SK-N-SH treated with all-trans-retinoic acid at 6 μM for 48 hours (cell line): ENCODE measurements around the gene AMHR2.
"Not testable (repeated sequence)": the region's sequence is repeated elsewhere in the genome, so short reads cannot be mapped to it uniquely, and the experiment has no call there.

Source experiments
- ATAC-seq: fragments of 200-7000 bp; cut with Tn5 transposase; 3 replicates; pipeline ENCODE4 v1.9.1; 2020; ENCODE audit warnings: mild to moderate bottlenecking, moderate library complexity
- BACH2 ChIP-seq: fragments of 250-450 bp; sonication (Bioruptor Pico); IDR thresholded peaks from 2 replicates; pipeline ENCODE4 v1.9.0; 2021; ENCODE audit warnings: mild to moderate bottlenecking, borderline replicate concordance
- CREB5 ChIP-seq: fragments of 250-450 bp; sonication (Bioruptor Pico); IDR thresholded peaks from 2 replicates; pipeline ENCODE4 v1.5.1; 2020; ENCODE audit warnings: low read depth, mild to moderate bottlenecking, moderate library complexity
- CSDC2 ChIP-seq: fragments of 250-450 bp; sonication (Bioruptor Pico); IDR thresholded peaks from 2 replicates; pipeline ENCODE4 v1.5.0; 2020; ENCODE audit warnings: mild to moderate bottlenecking, moderate library complexity
- CSRNP3 ChIP-seq: fragments of 250-450 bp; sonication (Bioruptor Pico); IDR thresholded peaks from 2 replicates; pipeline ENCODE4 v1.5.1; 2021; ENCODE audit warnings: mild to moderate bottlenecking, moderate library complexity
- ESRRG ChIP-seq: fragments of 250-450 bp; sonication (Bioruptor Pico); IDR thresholded peaks from 2 replicates; pipeline ENCODE4 v1.6.1; 2021; ENCODE audit warnings: mild to moderate bottlenecking
- GLIS3 ChIP-seq: fragments of 250-450 bp; sonication (Bioruptor Pico); IDR thresholded peaks from 2 replicates; pipeline ENCODE4 v1.5.0; 2020; ENCODE audit warnings: mild to moderate bottlenecking, moderate library complexity
- ISL1 ChIP-seq: fragments of 250-450 bp; sonication (Bioruptor Pico); IDR thresholded peaks from 2 replicates; pipeline ENCODE4 v2.1.2; 2022; ENCODE audit warnings: mild to moderate bottlenecking, moderate library complexity
- OSR1 ChIP-seq: fragments of 250-450 bp; sonication (Bioruptor Pico); IDR thresholded peaks from 2 replicates; pipeline ENCODE4 v1.8.0; 2022; ENCODE audit warnings: moderate library complexity, mild to moderate bottlenecking, inconsistent platforms
- PPARA ChIP-seq: fragments of 250-450 bp; sonication (Bioruptor Pico); IDR thresholded peaks from 2 replicates; pipeline ENCODE4 v1.5.0; 2020; ENCODE audit warnings: mild to moderate bottlenecking, borderline replicate concordance
- RARB ChIP-seq: fragments of 250-450 bp; sonication (Bioruptor Pico); IDR thresholded peaks from 2 replicates; pipeline ENCODE4 v1.8.0; 2021; ENCODE audit warnings: mild to moderate bottlenecking, moderate library complexity
- SNAI2 ChIP-seq: fragments of 250-450 bp; sonication (Bioruptor Pico); IDR thresholded peaks from 2 replicates; pipeline ENCODE4 v1.5.0; 2020; ENCODE audit warnings: mild to moderate bottlenecking, moderate library complexity
- TCF4 ChIP-seq: fragments of 250-450 bp; sonication (Bioruptor Pico); IDR thresholded peaks from 2 replicates; pipeline ENCODE4 v1.8.0; 2021; ENCODE audit warnings: mild to moderate bottlenecking, moderate library complexity, borderline replicate concordance
- TSHZ2 ChIP-seq: fragments of 250-450 bp; sonication (Bioruptor Pico); IDR thresholded peaks from 2 replicates; pipeline ENCODE4 v1.5.0; 2020; ENCODE audit warnings: mild to moderate bottlenecking, moderate library complexity
- ZC3H10 ChIP-seq: fragments of 250-450 bp; sonication (Bioruptor Pico); IDR thresholded peaks from 2 replicates; pipeline ENCODE4 v1.5.1; 2021; ENCODE audit warnings: mild to moderate bottlenecking, moderate library complexity
- ZFP3 ChIP-seq: fragments of 250-450 bp; sonication (Bioruptor Pico); IDR thresholded peaks from 2 replicates; pipeline ENCODE4 v1.5.0; 2020; ENCODE audit warnings: mild to moderate bottlenecking, moderate library complexity
- ZFP30 ChIP-seq: fragments of 450-650 bp; formaldehyde crosslinking; IDR thresholded peaks from 2 replicates; pipeline ENCODE4 v1.5.0; 2022; ENCODE audit warnings: mild to moderate bottlenecking, moderate library complexity
- ZNF565 ChIP-seq: fragments of 450-650 bp; formaldehyde crosslinking; conservative IDR thresholded peaks from 2 replicates; pipeline ENCODE4 v1.5.0; 2020; ENCODE audit warnings: low read depth, mild to moderate bottlenecking, moderate library complexity
- ZNF70 ChIP-seq: fragments of 450-650 bp; formaldehyde crosslinking; IDR thresholded peaks from 2 replicates; pipeline ENCODE4 v1.5.0; 2020; ENCODE audit warnings: mild to moderate bottlenecking, moderate library complexity
- ZNF8 ChIP-seq: fragments of 450-650 bp; formaldehyde crosslinking; IDR thresholded peaks from 2 replicates; pipeline ENCODE4 v1.5.0; 2020; ENCODE audit warnings: mild to moderate bottlenecking, moderate library complexity

AMHR2 gene

GRCh38 chr12:53428741-53429140 is 5.1 kb downstream of the AMHR2 start (continued):
- TF ChIP-seq TSHZ2 (CRISPR knock-in tag) (no peak), PPARA (no peak), TCF4 (CRISPR knock-in tag) (no peak)
- TF ChIP-seq, all 23 proteins: peak for 0

DNA sequence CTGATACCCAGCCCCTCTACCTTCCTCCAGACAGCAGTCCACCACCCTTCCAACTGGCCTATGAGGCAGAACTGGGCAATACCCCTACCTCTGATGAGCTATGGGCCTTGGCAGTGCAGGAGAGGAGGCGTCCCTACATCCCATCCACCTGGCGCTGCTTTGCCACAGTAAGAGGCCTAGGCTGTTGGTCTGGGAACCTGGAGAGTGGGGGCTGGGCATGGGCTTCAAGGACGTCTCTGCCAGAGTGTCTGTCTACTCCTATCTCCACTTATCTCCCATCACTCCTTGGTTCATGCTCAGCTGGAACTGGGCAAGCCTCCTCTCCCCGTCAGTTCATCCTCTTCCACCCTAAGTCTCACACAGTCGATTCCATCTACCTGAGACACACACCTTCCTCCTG is 6.5 kb downstream of the AMHR2 start:
- no peak for ATAC-seq
- TF ChIP-seq ESRRG: no peak
- TF ChIP-seq ZC3H10 (CRISPR knock-in tag): no peak
- no peak for TF ChIP-seq ZFP30 (CRISPR knock-in tag)
- no peak for TF ChIP-seq CSRNP3 (CRISPR knock-in tag)
- TF ChIP-seq PPARA: no peak
- no peak for TF ChIP-seq ZNF70
- no peak for TF ChIP-seq GLIS3 (CRISPR knock-in tag)
- no peak for TF ChIP-seq ISL1 (CRISPR knock-in tag)
- TF ChIP-seq BACH2 (CRISPR knock-in tag): no peak
- TF ChIP-seq ZFP3: no peak
- TF ChIP-seq ZNF565 (CRISPR knock-in tag): no peak
- TF ChIP-seq CREB5 (CRISPR knock-in tag): no peak
- no peak for TF ChIP-seq TCF4 (CRISPR knock-in tag)
- TF ChIP-seq OSR1 (CRISPR knock-in tag): no peak
- TF ChIP-seq ZNF8 (CRISPR knock-in tag): no peak

DNA sequence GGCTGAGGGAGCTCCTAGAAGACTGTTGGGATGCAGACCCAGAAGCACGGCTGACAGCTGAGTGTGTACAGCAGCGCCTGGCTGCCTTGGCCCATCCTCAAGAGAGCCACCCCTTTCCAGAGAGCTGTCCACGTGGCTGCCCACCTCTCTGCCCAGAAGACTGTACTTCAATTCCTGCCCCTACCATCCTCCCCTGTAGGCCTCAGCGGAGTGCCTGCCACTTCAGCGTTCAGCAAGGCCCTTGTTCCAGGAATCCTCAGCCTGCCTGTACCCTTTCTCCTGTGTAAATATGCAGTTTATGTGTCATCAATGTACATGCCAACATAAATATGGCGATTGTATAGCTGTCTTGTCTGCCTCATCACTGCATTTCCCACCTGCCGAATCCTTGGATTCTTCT is 7.5 kb downstream of the AMHR2 start:
- peak; percentile 12; the same call in 1 of the 3 replicates for ATAC-seq
- TF ChIP-seq ZNF70 (no peak), CSDC2 (CRISPR knock-in tag) (no peak), RARB (no peak), ISL1 (CRISPR knock-in tag) (no peak), ESRRG (no peak), CSRNP3 (CRISPR knock-in tag) (no peak), OSR1 (CRISPR knock-in tag) (no peak), ZC3H10 (CRISPR knock-in tag) (no peak), PPARA (no peak), TSHZ2 (CRISPR knock-in tag) (no peak), ZNF8 (CRISPR knock-in tag) (no peak), TCF4 (CRISPR knock-in tag) (no peak), BACH2 (CRISPR knock-in tag) (no peak), ZFP30 (CRISPR knock-in tag) (no peak), SNAI2 (CRISPR knock-in tag) (no peak)
- TF ChIP-seq, all 23 proteins: peak for 0

GRCh38 chr12:53435326-53435725 is 11.7 kb downstream of the AMHR2 start:
- ATAC-seq: not testable (repeated sequence)
